HG03558 (cell line): ENCODE measurements around the gene ADGB.
A peak's percentile ranks its signal among the peaks of the same experiment; 100 is the strongest.
"Not testable (repeated sequence)": the region's sequence is repeated elsewhere in the genome, so short reads cannot be mapped to it uniquely, and the experiment has no call there.

Experiments
- ATAC-seq: cut with Tn5 transposase; IDR thresholded peaks from one replicate; pipeline ENCODE4 v1.9.1; 2021; ENCODE audit warnings: moderate number of reproducible peaks; ENCODE audit not compliant: unreplicated experiment; ENCODE audit errors: extremely low read depth

The ADGB gene

GRCh38 chr6:146812811-146813321 is 214.1 kb downstream of the ADGB start:
- ATAC-seq = not testable (repeated sequence)

DNA sequence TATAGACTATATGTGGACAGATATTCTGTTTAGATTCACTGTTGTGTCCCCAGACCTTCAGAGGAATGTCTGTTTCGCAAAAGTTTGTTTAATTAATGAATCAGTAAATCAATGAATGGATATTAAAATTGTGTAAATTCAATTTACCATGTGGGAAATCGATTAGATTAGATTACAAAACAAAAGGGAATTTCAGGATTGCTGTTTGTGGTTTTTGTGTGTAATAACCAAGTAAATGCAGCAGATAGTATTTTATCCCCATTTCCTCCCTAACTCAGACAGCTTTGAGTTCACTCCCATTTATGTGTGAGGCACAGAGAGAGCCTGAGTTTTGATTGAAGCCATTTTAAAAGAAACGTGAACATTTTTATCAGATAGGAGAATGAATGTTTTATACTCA is 214.8 kb downstream of the ADGB start:
- no peak for ATAC-seq

DNA sequence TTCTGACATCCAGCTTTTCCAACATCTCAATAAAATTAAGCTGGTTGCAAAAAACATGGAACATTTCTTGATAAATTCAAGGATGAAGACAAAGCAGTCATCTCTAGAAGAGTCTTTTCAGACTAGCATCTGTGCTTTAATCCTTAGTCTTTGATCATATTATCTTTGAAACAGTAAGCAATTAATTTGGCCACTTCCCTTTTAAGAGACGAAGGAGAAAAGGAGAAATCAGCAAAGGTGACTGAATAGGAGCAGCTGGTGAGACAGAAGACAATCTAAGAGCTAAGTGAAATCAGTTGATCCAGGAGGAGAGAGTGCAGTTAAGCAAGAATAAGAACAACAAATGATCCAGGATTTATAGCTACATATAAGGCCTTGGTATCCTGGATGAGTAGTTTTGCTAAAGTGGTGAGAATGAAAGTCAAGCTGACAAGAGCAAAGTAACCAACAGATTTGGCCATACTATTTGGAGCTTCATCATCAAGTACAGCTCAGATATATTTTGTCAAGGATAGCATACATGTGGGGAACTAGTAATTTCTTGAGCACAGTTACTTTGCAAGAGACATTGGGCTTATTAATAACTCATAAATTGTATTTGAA is 215.5 kb downstream of the ADGB start:
- ATAC-seq = no peak

DNA sequence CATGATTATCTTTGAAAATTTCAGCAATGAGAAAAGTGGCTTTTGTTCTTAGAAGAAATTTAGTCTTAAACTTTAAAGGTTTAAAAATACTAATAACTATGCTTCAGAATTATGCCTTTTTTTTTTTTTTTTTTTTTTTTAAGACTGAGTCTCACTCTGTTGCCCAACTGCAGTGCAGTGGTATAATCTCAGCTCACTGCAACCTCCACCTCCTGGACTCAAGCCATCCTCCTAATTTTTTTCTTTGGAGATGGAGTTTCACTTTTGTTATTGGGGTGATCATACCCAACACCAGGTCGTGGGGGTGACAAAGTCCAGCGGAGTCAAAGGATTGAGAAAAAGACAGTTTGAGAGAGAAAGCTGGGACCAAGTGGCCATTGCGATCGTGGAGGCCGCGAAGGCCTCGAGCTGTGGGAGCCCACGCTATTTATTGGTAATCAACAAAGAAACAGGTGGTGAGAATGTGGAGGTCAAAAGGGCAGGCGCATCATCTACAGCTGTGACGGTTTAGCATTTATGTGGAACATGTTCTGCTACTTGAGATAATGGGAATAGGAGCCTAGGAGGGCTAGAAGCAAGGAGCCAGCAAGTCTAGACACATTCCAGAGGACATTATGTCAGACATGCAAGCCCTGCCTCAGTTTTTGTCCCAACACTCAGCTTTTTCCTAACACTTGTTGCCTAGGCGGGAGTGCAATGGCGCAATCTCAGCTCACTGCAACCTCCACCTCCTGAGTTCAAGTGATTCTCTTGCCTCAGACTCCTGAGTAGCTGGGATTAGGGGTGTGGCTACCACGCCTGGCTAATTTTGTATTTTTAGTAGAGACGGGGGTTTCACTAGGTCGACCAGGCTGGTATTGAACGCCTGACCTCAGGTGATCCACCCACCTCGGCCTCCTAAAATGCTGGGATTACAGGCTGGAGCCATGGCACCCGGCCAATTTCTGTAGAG is 217.0 kb downstream of the ADGB start:
- not testable (repeated sequence) for ATAC-seq

GRCh38 chr6:146819596-146820320 is 221.0 kb downstream of the ADGB start:
- no peak for ATAC-seq

GRCh38 chr6:146827216-146827928 is 228.6 kb downstream of the ADGB start:
- no peak for ATAC-seq

DNA sequence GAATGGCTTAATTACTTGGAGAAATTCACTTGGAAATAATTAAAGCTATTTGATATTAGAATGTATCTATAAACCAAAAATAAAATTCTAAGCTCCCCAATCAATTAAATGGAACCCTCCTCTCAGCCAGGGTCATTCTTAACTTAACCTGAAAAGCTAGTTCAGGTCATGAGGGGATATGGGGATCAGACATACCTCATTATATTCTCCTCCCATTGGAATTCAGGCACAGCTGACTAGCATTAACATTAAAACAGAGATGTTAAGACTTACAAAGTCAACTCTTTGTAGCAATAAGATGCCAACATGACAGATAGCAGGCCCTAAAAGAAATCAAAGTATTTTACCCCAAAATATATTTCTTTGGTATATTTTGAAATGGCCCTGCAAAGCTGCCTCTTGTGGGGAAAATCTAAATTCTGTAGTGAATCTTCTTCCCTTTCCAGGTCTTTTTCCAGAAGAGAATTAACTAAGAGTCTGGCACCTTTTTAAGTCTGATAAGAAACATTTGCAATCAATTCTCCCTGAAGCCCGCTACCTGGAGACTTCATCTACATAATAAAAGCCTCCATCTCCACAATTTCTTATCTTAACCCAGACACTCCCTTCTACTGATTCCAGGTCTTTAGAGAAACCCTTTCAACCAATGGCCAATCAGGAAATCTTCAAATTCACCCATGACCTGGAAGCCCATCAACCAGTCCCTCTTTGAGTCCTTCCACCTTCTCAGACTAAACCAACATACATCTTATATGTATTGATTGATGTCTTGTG is 231.2 kb downstream of the ADGB start:
- ATAC-seq = no peak

DNA sequence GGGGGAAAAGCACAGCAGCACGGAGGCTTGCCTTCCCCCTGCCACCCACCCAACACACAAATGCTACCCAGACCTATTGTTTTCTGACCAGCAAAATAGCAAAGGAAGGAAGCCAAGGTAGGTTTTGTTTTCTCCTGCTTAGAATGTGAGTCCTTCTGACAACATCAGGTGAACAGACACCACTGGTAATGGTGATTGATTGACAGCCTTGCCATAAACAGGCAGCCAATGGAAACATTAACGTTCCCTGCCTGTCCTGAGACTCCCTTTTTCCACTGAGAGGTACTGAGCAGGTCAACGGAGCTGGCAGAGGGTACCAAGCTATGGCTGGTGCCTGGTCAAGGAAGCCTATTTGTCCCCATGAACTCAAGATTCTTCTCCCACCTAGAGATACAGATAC is 234.4 kb downstream of the ADGB start:
- ATAC-seq = no peak

DNA sequence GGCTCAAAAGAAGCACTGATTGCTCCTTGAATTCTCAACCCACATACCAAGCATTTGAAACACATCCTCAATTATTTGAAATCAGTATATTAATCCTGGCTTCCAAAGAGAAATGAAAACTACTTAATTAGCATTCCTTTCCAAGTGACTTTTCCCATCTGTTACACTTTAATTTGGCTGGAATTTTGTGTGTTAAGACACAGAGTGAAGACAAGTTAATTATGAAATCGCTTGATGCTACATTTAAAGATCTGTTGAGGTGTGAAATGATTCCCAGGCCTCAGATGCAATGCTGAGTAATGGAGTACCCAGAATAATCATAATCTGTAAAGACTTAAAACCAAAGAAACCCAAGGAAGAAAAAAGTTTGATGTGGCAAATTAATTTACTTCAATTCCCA is 241.4 kb downstream of the ADGB start:
- no peak for ATAC-seq

DNA sequence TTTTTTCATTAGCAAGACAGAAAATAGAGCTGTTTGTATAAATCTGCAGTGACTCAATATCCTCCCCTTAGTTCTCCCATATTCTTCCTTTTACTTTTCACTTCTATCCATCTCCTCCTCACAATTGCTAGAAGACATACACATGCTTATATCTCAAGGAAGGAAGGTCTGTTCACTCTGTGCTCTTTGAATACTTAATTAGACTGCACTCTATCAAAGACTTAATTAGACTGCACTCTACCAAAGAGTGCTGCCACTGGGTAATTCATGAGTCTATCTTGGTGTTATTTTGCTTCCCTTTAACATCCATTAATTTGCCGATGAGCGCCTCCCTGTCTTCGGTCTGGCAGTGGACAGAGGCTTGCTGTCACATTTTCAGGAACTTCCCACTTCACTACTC is 241.9 kb downstream of the ADGB start:
- ATAC-seq = no peak

DNA sequence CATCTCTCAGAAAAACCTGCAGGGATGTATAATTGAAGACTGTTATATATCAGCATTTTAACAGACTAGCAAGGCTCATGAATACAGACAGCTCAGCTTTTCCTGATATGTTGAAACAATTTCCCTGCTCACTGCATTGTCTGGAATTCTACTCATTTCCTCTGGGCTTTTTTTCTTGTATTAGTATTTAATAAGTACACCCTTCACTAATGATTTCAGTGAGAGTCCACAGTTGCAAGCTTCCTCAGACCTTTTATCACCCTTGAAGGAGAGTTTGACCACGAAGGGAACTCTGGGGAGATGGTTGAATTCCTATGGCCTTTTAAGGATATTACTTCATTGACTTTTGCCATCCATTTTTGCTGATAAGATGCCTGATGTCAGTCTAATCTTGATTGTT is 248.7 kb downstream of the ADGB start:
- no peak for ATAC-seq

GRCh38 chr6:146850238-146850896 is 251.6 kb downstream of the ADGB start:
- no peak for ATAC-seq

GRCh38 chr6:146850981-146851380 is 252.2 kb downstream of the ADGB start:
- no peak for ATAC-seq

- no peak for ATAC-seq
These were observed 253.1 kb downstream of the ADGB start for GRCh38 chr6:146851837-146852236.

- not testable (repeated sequence) for ATAC-seq
These were observed 255.9 kb downstream of the ADGB start for GRCh38 chr6:146854521-146855255.

DNA sequence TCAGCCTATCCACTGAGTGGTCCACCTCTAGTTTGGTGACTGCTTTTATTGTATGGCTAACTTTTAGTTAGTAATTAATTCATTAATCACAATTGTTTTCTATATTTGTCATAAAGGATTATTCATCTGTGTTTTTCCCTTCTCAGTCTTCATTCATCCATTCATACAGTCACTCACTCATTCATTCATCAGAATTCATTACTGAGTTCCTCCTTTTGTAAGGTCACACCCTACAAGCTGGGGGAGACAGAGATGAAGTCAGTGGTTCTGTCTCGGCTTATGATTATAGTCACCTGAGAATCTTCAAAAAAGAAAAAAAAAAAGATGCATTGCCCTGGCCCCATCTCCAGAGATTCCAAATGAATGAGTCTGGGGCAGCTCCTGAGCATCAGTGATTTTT is 257.1 kb downstream of the ADGB start:
- no peak for ATAC-seq

DNA sequence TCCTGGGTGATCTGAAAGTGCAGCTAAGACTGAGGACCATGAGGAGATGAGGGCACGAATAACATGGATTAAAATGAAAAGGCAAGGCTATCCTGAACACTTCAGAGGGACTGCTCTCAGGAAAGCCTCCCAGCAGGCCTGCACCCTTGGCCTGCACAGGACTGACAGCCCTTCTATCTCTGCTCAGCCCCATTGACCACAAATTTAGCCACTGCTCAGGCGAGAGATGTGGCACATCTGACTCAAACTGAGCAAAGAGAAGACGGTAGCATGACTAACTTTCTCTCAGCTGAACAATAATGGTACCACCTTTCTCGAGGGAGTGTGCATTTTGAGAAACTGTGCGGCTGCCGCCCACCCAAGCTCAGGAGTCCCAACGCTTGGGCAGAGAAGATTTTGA is 257.5 kb downstream of the ADGB start:
- ATAC-seq = peak; percentile 38
